HG03066 (cell line): ENCODE results near the gene POLR2F.

ENCODE experiments used
- ATAC-seq: cut with Tn5 transposase; IDR thresholded peaks from one replicate; pipeline ENCODE4 v1.9.1; 2021; ENCODE audit warnings: low read depth; ENCODE audit not compliant: unreplicated experiment

The POLR2F gene

GRCh38 chr22:37996515-37997246 lies 43.2 kb downstream of the POLR2F start:
- no peak for ATAC-seq

DNA sequence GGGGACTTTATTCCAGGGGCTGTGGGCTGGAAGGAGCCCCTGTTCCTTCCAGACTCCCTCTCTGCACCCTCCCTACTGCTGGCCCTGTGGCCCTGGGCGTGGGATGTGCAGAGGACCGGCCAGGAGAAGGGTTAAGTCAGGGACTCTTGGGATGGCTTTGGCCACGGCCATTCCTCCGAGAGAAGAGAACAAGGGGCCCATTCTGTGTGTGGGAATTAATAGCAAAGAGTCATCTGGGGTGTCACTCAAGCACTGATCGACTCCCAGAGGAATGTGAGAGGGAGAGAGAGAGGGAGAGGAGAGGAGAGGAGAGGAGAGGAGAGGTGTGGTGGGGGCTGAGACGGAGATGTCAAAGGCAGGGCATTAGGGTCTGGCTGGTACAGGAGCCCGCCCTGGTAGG lies 45.0 kb downstream of the POLR2F start:
- ATAC-seq, result no peak

DNA sequence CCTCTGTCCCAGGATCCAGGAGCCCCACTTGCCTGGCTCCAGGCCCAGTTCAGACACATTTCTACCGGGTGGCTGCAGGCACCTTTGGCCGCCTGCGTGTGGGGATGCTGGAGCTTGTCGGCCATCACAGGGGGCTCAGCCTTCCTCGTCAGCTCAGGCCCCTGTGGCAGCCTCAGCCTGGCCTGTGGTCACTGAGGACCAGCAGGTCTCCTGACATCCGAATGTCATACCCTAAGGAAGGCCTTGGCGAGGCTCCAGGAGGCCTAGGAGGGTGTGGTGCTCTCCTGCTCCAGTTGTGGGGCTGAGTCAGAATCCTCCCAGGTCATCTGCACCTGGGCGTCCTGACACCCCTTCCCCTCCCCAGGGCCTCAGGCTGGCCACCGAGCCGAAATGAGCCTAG lies 45.7 kb downstream of the POLR2F start:
- ATAC-seq, result no peak

- ATAC-seq, result no peak
Observed at GRCh38 chr22:37999640-38000272, 46.3 kb downstream of the POLR2F start.

DNA sequence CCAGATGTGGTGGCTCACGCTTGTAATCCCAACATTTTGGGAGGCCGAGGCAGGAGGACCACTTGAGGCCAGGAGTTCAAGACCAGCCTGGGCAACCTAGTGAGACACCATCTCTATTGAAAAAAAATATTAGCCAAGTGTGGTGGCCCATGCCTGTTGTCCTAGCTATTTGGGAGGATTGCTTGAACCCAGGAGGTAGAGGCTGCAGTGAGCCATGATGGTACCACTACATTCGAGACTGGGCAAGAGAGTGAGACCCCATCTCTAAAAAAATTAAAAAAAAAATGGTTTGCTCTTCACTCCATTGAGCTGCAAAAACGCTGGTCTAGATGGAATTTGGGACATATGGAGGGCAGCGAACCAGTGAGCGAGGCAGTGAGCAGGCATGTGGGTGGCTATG lies 52.4 kb downstream of the POLR2F start:
- no peak for ATAC-seq

DNA sequence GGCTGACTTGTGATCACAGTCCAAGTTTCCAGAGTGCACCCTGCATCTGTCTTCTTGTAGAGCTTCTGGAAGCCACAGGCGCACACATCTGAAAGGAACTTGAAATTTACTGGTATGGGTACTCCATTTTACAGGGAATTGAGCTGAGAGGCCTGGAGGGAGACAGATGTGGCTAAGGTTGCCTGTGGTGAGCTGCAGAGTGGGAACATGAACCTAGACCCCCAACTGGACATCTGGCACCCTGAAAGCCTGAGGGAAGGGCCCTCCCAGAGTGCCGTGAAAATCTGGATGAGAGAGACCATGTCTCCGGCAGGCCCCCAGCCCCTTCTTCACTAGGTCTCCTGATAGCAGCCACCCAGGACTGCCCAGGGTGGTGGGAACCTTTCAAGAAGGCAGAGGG lies 53.4 kb downstream of the POLR2F start:
- ATAC-seq, result no peak

DNA sequence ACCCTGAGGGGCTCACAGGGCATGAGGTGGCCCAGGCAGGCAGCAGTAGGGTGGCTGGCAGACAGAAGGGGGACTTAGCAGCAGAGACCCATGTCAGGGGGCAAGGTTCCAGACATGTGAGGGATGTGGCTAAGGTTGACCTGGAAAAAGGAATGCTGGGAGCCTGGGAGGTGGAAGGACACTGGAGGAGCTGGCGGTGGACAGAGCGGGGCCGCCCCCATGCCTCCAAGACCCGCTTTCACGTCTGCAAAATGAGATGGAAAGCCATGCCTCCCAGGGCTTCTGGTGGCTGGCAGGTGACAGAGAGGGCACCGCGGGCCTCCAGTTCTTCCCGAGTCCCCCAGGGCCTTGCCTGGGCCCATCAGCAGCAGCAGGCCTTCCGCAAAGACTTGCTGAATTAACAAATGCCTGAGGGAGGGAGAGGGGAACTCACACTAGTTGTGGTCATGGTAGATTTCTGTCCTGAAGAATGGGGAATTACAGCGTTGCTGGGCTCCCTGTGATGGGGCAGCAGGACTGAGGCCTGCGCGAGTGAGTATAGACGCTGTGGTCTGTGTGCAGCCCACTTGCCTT lies 53.9 kb downstream of the POLR2F start:
- ATAC-seq, result no peak

- ATAC-seq, result no peak
Observed at GRCh38 chr22:38009000-38009806, 55.7 kb downstream of the POLR2F start.

DNA sequence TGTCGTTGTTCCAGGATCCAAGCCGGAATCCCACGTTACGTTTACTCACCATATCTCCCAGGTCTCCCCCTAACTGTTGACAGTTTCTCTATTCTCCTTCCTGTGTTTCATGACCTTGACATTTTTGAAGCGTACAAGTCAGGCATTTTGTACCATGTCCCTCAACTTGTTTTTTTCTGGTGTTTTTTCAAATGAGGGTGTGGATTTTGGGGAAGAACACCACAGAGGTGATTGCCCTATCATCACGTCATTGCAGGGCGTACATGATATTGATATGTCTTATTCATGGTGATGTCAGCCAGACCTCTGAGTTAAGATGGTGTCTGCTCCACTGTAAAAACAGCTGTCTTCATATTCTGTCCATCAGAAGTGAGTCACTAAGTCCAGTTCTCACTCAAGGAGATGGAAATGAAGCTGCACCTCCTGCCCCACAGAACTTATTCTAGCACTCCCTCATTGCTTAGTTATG lies 59.1 kb downstream of the POLR2F start:
- no peak for ATAC-seq

DNA sequence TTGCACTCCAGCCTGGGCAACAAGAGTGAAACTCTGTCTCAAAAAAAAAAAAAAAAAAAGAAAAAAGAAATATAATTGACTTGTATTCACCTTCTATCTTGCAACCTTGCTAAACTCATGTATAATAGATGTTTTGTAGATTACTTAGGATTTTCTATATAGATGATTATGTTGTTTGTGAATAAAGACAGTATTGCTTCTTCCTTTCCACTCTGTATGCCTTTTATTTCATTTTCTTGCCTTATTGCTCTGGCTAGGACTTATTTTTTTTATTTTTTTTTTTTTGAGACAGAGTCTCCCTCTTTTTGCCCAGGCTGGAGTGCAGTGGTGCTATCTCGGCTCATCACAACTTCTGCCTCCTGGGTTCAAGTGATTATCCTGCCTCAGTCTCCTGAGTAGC lies 60.6 kb downstream of the POLR2F start:
- ATAC-seq, result no peak

GRCh38 chr22:38016182-38017151 lies 63.0 kb downstream of the POLR2F start:
- no peak for ATAC-seq

DNA sequence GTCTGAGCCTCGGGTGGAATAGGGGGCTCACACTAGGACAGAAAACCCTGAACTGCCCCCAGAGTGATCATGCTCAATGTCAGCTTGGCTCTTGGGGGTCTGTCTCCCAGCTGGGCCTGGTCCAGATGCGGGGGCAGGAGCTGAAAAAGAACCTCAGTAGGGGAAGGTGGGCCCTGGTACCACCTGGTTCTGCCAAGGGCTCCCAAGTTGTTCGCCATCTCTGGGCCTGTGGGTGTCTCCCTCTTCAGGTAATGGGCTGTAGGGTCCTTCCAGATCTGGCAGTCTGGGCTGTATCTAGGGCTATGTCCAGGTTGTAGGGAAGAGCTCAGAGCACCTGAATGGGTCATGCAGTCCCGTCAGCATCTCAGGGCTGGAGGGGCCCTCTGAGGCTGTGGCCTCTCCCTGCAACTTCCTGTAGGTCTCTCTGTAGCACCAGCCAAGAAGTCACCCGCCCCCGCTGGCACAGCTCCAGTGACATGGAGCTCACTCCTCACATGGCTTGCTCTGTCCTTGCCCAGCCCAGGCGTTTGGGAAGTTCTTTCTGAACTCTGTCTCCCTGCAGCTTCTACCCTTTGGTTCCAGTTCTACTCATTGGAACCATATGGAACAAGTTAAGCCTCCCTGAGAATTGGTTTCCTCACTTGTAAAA lies 63.9 kb downstream of the POLR2F start:
- no peak for ATAC-seq

DNA sequence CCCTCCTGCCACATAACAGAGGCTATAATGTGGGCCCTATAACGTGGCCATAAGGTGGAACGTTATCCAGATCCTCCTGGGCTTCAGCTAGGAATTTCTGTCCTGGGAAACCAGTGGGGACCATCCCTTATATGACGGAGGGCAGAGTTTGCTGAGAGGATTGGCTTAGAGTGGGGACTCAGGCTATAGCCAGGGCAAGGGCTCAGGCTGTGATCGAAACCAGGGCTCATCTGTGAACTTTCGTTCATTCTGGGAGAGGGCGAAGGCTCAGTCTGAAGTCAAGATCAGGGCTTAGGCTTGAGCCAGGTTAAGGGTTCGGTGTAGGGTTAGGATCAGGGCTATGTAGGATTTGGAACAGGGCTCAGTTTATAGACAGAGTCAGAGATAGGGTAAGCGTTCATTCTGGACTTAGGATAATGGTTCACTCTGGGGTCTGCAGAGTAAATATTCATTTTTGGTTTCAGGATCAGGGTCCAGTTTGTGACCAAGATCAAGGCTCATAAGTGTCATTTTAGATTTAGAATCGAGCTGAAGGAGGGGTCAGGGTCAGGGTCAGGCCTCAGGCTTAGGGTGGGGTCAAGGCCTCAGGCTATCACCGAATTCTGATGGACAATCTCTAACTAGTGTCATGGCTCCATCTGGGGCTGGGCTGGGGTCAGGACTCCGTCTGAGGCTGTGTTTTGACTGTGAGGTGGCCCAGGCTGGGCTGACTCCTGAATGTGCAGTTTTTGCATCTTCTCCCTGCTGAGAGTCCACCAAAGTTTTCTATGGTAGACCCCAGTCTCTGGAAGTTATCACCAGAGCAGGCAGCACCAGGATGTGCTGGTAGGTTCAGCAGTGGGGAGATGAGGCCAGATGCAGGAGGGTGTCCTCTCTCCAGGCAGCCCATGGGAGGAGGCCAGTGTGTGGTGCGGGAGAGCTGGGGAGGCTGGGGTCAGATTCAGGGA lies 64.7 kb downstream of the POLR2F start:
- ATAC-seq, result no peak
